Measurements from ENCODE around the gene ZSCAN12. TPM values are rescaled to one million over a fixed set of nuclear protein-coding genes. Genes with fewer than 3 reads are reported as not detected.

Gene ZSCAN12
- total RNA-seq, 2 donors from 2014 or later: 2.1 to 3.4 TPM

- Histone ChIP-seq H3K36me3 (no peaks in the 10 kb centered on the region), H3K9me3 (no peaks in the 10 kb centered on the region), H3K4me3 (peak overlapping the region in 1 of 2 donors; percentile 30), H3K4me1 (peaks cover 0 to 33% of the 10 kb centered on the region in 2 donors), H3K27me3 (no peaks in the 10 kb centered on the region), H3K27ac (peak overlapping the region; percentile 82 to 84)
- TF ChIP-seq CTCF (IDR thresholded peaks at IDR 0.05): no peak
- no peak for DNase-seq (ENCODE audit: low spot score)
Measured at GRCh38 chr6:28353981-28354676, 45.4 kb downstream of the ZSCAN12 start.

GRCh38 chr6:28353356-28353755, 46.2 kb downstream of the ZSCAN12 start:
- Histone ChIP-seq H3K4me1 (peaks cover 0 to 33% of the 10 kb centered on the region in 2 donors), H3K9me3 (no peaks in the 10 kb centered on the region), H3K27ac (peak overlapping the region; percentile 82 to 84), H3K27me3 (no peaks in the 10 kb centered on the region), H3K36me3 (no peaks in the 10 kb centered on the region), H3K4me3 (peak overlapping the region; percentile 1 to 30)
- no peak for TF ChIP-seq CTCF (IDR thresholded peaks at IDR 0.05)
- no peak for DNase-seq (ENCODE audit: low spot score)

GRCh38 chr6:28351493-28351925, 48.0 kb downstream of the ZSCAN12 start:
- TF ChIP-seq CTCF (IDR thresholded peaks at IDR 0.05): no peak
- Histone ChIP-seq H3K4me3 (no peak overlapping the region), H3K27me3 (no peaks in the 10 kb centered on the region), H3K27ac (peak overlapping the region in 1 of 2 donors; percentile 0), H3K9me3 (no peaks in the 10 kb centered on the region), H3K36me3 (no peaks in the 10 kb centered on the region), H3K4me1 (peaks cover 0 to 31% of the 10 kb centered on the region in 2 donors)
- no peak for DNase-seq (ENCODE audit: low spot score)

- TF ChIP-seq CTCF (IDR thresholded peaks at IDR 0.05): no peak
Measured at GRCh38 chr6:28351087-28351486, 48.5 kb downstream of the ZSCAN12 start.

GRCh38 chr6:28349892-28350737, 49.4 kb downstream of the ZSCAN12 start, which contains the start of gene ZKSCAN3:
Gene ZKSCAN3, plus strand, starts transcription at chr6:28349947. Its CDS starts 9,640 bp downstream, at chr6:28359587.
- TF ChIP-seq CTCF (IDR thresholded peaks at IDR 0.05): no peak
- Histone ChIP-seq H3K9me3 (no peaks in the 10 kb centered on the region), H3K36me3 (no peaks in the 10 kb centered on the region), H3K27me3 (no peaks in the 10 kb centered on the region), H3K27ac (peak within 1 kb of the TSS; percentile 77 to 78), H3K4me3 (peak within 1 kb of the TSS; percentile 80 to 81), H3K4me1 (peaks cover 0 to 22% of the 10 kb centered on the region in 2 donors)
- peak; percentile 87 for DNase-seq (ENCODE audit: low spot score)

More at GRCh38 chr6:28351087-28351486, 48.5 kb downstream of the ZSCAN12 start:
- Histone ChIP-seq H3K36me3 (no peaks in the 10 kb centered on the region), H3K4me1 (peaks cover 0 to 27% of the 10 kb centered on the region in 2 donors), H3K9me3 (no peaks in the 10 kb centered on the region), H3K27ac (peak overlapping the region; percentile 0 to 78), H3K4me3 (peak overlapping the region in 1 of 2 donors; percentile 80), H3K27me3 (no peaks in the 10 kb centered on the region)
- no peak for DNase-seq (ENCODE audit: low spot score)

Data from right atrium auricular region (tissue), 2 donors.